ENCODE results near the gene RACK1. TPM values are rescaled to one million over a fixed set of nuclear protein-coding genes. Genes with fewer than 3 reads are reported as not detected.

RACK1 gene
- total RNA-seq, 2 experiments from 2014 or later = 2,077 to 5,614 TPM

DNA sequence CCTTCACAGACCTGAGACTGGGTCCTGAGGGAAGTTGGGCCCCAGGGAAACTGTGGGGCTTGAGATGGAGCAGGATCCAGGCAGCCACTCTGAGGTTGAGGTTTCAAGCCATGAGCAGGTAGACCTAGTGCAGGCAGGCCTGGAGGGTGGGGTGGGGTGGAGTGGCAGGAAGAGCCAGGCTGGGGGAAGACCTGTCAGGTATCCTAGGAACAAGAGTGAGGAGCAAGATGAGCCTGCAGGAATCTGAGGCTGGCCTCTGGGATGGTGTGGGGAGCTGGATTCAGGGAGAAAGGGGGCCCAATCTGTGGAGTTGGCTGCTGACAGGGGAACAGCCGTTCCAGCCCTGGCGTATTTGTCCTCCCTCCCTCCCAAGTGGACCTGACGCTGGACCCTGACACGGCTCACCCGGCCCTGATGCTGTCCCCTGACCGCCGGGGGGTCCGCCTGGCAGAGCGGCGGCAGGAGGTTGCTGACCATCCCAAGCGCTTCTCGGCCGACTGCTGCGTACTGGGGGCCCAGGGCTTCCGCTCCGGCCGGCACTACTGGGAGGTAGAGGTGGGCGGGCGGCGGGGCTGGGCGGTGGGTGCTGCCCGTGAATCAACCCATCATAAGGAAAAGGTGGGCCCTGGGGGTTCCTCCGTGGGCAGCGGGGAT is 9.8 kb downstream of the RACK1 start:
- Histone ChIP-seq H4K20me1 (ENCODE audit: insufficient read depth, low read length) (peaks cover 18% of the 10 kb centered on the region), H3K4me2 (ENCODE audit: low read length) (no peak overlapping the region), H3K36me3 (ENCODE audit: insufficient read depth, low read length) (peaks cover 96% of the 10 kb centered on the region), H3K4me3 (ENCODE audit: low read depth, low read length, poor library complexity, severe bottlenecking) (no peak overlapping the region), H3K4me1 (ENCODE audit: insufficient read depth, low read length, poor library complexity, severe bottlenecking) (peaks cover 18% of the 10 kb centered on the region), H3K79me2 (ENCODE audit: insufficient read depth, low read depth, low read length) (peaks cover 10% of the 10 kb centered on the region; the same call in 1 of the 2 replicates), H3K27ac (ENCODE audit: low read depth, low read length, poor library complexity, severe bottlenecking) (no peak overlapping the region), H3K9me3 (ENCODE audit: low read length) (no peaks in the 10 kb centered on the region), H2AFZ (ENCODE audit: low read length) (no peak overlapping the region), H3K9me2 (ENCODE audit: insufficient read depth, low read length) (no peaks in the 10 kb centered on the region)
- CTCF ChIA-PET (ENCODE audit: unreplicated experiment) = no interaction called here
- POLR2A ChIA-PET = no interaction called here
- TF ChIP-seq, protein P1, sequence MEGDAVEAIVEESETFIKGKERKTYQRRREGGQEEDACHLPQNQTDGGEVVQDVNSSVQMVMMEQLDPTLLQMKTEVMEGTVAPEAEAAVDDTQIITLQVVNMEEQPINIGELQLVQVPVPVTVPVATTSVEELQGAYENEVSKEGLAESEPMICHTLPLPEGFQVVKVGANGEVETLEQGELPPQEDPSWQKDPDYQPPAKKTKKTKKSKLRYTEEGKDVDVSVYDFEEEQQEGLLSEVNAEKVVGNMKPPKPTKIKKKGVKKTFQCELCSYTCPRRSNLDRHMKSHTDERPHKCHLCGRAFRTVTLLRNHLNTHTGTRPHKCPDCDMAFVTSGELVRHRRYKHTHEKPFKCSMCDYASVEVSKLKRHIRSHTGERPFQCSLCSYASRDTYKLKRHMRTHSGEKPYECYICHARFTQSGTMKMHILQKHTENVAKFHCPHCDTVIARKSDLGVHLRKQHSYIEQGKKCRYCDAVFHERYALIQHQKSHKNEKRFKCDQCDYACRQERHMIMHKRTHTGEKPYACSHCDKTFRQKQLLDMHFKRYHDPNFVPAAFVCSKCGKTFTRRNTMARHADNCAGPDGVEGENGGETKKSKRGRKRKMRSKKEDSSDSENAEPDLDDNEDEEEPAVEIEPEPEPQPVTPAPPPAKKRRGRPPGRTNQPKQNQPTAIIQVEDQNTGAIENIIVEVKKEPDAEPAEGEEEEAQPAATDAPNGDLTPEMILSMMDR (conservative IDR thresholded peaks at IDR 0.05; ENCODE audit: low read length) = no peak
- TF ChIP-seq EZH2phosphoT487 (IDR thresholded peaks at IDR 0.05; ENCODE audit: borderline replicate concordance, low read depth, low read length) = no peak
- DNase-seq (ENCODE audit: low spot score) = no peak
- intact Hi-C loops (cut with micrococcal nuclease; ENCODE audit: unreplicated experiment) = no loop called here
- BruUV-seq (replicated peaks) = no TSS peak

DNA sequence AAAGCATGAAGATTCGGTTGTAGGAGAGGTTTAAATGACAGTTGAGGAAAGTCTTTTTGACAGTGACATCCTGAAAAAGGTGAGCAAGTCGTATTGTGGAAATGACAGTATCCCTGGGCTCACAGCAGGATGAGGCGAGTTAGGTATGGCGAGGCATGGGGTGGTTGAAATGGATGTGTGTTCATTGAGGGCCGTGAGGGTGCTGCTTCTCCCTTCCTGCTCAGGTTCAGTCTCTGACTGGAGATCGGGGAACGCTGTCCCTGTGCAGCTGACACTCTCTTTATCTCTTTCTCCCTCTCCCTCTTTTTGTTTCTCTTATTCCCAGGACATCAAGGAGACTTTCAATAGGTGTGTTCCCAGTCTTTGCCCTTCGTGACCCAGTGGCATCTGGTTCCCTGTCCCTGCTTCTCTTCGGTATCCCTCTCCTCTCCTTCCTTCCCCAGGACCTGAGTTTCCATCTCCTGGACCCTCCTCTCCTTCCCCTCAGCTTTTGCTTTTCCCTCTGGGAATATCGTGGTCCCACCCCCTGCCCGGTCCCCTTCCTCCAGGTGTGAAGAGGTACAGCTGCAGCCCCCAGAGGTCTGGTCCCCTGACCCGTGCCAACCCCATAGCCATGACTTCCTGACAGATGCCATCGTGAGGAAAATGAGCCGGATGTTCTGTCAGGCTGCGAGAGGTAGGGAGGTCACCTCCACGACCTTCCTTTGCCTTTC is 10.5 kb downstream of the RACK1 start:
- Histone ChIP-seq H4K20me1 (ENCODE audit: insufficient read depth, low read length) (peaks cover 11% of the 10 kb centered on the region), H3K4me3 (ENCODE audit: low read depth, low read length, poor library complexity, severe bottlenecking) (no peak overlapping the region), H3K36me3 (ENCODE audit: insufficient read depth, low read length) (peaks cover 94% of the 10 kb centered on the region), H3K9me2 (ENCODE audit: insufficient read depth, low read length) (no peaks in the 10 kb centered on the region), H3K4me2 (ENCODE audit: low read length) (no peak overlapping the region), H3K9me3 (ENCODE audit: low read length) (no peaks in the 10 kb centered on the region), H3K27ac (ENCODE audit: low read depth, low read length, poor library complexity, severe bottlenecking) (no peak overlapping the region), H3K79me2 (ENCODE audit: insufficient read depth, low read depth, low read length) (peaks cover 5% of the 10 kb centered on the region; the same call in 1 of the 2 replicates), H2AFZ (ENCODE audit: low read length) (no peak overlapping the region), H3K4me1 (ENCODE audit: insufficient read depth, low read length, poor library complexity, severe bottlenecking) (peaks cover 19% of the 10 kb centered on the region)
- intact Hi-C loops (cut with micrococcal nuclease; ENCODE audit: unreplicated experiment) = no loop called here
- ChIA-PET POLR2A (no interaction called here), CTCF (ENCODE audit: unreplicated experiment) (no interaction called here)
- no peak for DNase-seq (ENCODE audit: low spot score)
- TF ChIP-seq, protein P1 (conservative IDR thresholded peaks at IDR 0.05; ENCODE audit: low read length) = no peak
- no peak for TF ChIP-seq EZH2phosphoT487 (IDR thresholded peaks at IDR 0.05; ENCODE audit: borderline replicate concordance, low read depth, low read length)
- no TSS peak for BruUV-seq (replicated peaks)

DNA sequence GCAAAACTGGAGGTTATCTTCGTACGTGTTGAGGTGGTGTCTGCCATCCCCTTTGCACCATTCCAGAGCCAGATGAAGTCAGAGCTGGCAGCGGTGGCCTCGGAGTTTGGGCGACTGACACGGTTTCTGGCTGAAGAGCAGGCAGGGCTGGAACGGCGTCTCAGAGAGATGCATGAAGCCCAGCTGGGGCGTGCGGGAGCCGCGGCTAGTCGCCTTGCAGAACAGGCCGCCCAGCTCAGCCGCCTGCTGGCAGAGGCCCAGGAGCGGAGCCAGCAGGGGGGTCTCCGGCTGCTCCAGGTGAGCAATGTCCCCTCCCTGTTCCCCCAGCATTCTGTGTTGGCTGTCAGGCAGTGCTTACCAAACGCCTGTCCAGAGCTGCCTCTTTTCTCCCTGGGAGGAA is 11.1 kb downstream of the RACK1 start:
- Histone ChIP-seq H2AFZ (ENCODE audit: low read length) (no peak overlapping the region), H3K4me2 (ENCODE audit: low read length) (no peak overlapping the region), H3K27ac (ENCODE audit: low read depth, low read length, poor library complexity, severe bottlenecking) (no peak overlapping the region), H3K36me3 (ENCODE audit: insufficient read depth, low read length) (peaks cover 94% of the 10 kb centered on the region), H3K4me1 (ENCODE audit: insufficient read depth, low read length, poor library complexity, severe bottlenecking) (peaks cover 19% of the 10 kb centered on the region), H3K9me3 (ENCODE audit: low read length) (no peaks in the 10 kb centered on the region), H4K20me1 (ENCODE audit: insufficient read depth, low read length) (peaks cover 4% of the 10 kb centered on the region), H3K79me2 (ENCODE audit: insufficient read depth, low read depth, low read length) (no peaks in the 10 kb centered on the region; the same call in 1 of the 2 replicates), H3K4me3 (ENCODE audit: low read depth, low read length, poor library complexity, severe bottlenecking) (no peak overlapping the region), H3K9me2 (ENCODE audit: insufficient read depth, low read length) (no peaks in the 10 kb centered on the region)
- no peak for TF ChIP-seq EZH2phosphoT487 (IDR thresholded peaks at IDR 0.05; ENCODE audit: borderline replicate concordance, low read depth, low read length)
- TF ChIP-seq, protein P1 (conservative IDR thresholded peaks at IDR 0.05; ENCODE audit: low read length) = no peak
- POLR2A ChIA-PET = no interaction called here
- BruUV-seq (replicated peaks) = no TSS peak
- DNase-seq (ENCODE audit: low spot score) = no peak
- intact Hi-C loops (cut with micrococcal nuclease; ENCODE audit: unreplicated experiment) = no loop called here
- CTCF ChIA-PET (ENCODE audit: unreplicated experiment) = no interaction called here
